Stimulated activated CD8-positive, alpha-beta memory T cell treated with anti-CD3 and anti-CD28 coated beads, Interleukin-15, amount 100 ng/mL, for 4 hours (primary cell): ENCODE results near the gene SEMA4C.
"Not testable (repeated sequence)": the region's sequence is repeated elsewhere in the genome, so short reads cannot be mapped to it uniquely, and the experiment has no call there.

Experiments
- DNase-seq, 2 donors: peaks; one replicate each; pipeline ENCODE4 v3.0.0-alpha.2; 2020; ENCODE audit warnings: low read depth in 2 of 2

The SEMA4C gene

DNA sequence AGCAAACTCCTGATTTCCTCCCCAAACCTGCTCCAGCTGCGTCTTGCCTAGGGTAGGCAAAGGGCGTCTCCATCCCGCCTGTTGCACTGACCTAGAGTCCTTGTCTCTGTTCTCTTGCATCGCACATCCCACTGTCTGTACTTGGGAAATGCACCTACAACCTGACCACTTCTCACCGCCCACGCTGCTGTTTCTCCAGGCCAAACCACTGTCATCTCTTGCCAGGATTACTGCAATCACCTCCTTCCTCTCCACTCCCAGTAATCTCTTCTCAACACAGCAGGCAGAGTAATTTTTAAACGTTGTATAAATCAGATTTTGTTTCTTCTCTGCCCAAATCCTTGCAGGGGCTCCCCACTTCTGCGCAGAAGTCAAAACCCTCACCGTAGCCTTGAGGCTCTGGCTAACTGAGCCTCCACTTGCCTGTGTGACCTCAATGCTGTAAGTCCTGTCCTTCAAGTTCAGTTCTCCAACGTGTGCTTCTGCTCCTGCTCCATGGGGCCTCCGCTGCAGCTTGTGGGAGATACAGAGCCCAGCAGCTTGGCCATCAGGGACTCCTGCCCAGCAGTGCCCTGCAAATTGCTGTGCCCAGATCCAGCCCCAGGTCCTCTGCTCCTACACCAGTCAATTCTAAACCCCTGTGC is 27.7 kb upstream of the SEMA4C start:
- DNase-seq = no peak

DNA sequence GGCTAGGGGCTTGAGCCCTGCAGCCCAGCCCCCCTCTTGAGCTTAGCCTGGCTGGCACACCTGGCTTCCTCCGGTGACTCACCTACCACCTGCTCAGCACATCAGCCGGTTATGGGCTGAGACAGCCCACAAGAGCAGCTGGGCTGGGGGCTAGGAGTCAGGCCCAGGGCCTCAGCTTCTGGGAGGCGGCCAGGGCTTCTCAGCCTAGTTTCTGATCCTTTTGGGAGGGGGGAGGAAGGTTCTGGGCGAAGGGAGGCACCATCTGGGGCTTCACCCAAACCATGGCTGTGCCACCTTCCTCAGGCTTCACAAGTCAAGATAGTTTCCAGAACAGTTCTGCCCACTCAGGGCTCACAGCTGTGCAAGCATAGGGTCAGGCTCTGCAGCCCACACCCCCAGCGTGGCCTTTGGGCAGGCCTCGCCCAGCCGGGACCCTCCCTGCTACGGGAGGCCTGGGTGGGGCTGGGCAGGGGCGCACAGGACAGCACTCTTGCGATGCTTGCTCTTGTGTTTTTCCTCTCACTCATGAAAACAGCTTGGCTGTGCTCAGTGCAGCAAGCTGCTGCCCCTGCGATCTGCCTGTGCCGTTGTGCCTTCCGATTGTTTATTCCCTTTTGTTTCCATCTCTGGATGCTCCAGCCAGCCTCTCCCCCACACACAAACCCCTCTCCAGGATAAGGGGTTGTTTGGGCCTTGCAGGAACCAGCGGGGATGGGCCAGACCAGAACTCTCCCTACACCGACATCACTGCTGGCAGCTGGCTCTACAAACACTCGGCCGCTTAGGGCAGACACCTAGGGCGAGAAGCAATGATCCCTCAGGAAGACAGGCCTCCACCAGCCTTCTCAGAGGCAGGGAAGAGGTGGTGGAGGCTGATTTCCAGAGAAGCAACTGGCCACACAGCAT is 26.1 kb upstream of the SEMA4C start:
- DNase-seq = no peak

DNA sequence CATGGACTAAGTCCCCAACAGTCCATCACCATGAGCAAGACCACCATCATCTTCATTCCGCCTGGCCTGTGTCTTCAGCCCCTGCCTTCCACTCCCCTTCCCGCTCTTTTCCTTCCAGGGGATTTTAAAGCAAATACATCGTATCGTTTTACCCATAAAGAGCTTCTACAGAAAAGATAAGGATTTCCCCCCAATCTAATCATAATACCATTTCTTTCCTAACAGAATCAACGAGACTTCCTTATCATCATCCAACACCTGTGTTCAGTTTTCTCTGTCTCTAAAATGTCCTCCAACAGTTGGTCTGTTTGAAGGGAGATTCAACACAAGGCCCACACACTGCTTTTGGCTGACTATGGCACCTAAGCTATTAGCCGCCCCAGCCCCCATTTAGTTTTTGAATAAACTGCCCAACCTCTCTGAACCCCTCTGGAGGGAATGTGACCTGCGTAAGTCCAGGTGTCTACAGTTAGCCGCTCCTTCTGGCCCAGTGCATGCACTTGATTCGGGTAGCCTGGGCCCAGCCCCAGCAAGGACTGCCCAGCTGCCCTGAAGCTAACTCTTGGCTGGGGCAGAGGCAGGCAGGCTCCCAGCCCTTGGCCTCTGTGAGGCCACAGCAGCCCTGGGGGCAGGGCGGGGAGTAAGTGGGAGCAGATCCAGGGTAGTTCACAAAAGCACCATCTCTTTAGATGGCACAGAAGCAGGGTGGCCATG is 25.3 kb upstream of the SEMA4C start:
- DNase-seq = no peak

DNA sequence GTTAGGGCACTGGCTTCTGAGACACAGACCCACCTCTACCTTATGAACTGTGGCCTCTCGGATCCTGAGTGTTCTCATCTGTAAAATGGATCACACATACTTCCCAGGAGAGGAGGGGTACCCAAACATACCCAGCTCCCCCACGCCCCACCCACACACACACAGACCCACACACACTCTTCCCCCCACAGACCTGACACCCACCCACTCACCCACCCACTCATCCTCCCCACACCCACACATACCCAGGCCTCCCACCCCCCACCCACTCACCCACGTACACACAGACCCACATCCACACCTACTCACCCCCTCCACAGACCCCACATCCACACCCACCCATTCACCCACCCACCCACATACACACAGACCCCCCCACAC is 24.3 kb upstream of the SEMA4C start:
- DNase-seq = no peak

DNA sequence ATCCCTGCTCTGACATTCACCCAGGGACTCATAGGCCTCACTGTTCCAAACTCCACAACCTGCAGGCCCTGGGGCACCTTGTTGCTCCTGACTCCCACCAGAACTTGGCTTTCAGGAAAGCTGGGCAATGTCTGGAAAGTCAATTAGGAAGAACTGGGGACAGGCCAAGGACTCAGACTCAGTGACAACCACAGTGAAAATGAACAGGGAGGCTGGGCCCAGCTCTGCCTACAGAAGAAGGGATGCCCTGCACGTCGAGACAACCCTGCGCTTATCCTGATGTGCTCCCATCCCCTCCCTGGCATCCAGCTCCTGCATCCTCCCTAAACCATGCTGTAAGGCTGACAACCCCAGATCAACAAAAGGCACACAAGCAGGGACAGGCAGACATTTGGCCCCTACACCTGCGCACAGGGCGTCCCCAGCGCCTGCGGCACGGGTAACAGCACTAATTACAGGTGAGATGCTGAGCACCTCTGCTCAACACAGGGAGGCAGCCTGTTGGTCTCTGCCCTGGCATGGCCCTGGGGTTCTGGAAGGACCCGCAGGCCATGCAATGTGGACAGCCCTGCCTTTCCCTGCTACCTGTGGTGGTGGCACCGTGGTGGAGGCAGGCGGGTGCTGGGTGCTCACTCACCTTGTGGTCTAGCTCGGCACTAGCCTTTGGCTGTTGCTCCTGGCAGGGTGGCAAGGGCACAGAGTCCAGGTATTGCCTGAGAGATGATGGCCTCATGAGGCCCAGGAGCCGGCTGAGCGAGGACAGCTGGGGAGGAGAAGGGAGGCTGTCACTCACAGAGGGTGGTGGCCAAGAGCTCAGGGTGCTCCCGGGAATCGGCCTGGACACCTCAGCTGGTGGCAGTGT is 23.6 kb upstream of the SEMA4C start:
- DNase-seq = no peak

DNA sequence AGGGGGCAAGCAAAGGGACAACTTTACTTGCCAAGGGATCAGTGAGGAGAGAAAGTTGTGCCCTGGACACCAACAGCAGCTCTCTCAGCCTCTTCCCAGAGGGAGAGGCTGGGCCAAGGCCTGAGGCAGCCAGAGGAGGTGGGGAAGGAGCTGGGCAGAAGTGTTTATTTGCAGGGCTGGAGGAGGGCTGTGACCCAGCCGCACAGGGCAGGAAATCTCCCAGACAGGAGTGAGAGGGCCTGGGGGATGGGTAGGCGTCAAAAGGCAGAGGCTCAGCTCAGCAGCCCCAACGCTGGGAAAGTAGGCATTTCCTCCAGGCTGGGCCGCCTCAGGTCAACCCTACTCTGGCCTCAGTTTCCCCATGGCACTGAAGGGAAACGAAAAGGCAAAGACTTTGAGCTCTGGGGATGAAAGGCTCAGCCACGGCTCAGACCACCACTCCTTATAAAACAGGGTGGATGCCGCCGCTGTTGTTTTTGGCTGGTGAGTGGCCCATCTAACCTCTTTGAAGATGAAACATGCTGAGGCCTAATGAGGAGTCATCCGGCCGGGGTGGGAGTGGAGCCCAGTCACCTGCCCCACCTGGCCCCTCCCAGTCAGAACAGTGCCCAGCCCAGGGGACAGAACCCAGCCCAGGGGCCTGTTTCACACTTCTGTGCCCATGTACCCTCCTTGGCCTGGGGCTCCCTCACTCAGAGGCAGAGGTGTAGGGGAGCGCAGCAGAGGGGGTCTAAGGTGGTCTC is 21.9 kb upstream of the SEMA4C start:
- no peak for DNase-seq

DNA sequence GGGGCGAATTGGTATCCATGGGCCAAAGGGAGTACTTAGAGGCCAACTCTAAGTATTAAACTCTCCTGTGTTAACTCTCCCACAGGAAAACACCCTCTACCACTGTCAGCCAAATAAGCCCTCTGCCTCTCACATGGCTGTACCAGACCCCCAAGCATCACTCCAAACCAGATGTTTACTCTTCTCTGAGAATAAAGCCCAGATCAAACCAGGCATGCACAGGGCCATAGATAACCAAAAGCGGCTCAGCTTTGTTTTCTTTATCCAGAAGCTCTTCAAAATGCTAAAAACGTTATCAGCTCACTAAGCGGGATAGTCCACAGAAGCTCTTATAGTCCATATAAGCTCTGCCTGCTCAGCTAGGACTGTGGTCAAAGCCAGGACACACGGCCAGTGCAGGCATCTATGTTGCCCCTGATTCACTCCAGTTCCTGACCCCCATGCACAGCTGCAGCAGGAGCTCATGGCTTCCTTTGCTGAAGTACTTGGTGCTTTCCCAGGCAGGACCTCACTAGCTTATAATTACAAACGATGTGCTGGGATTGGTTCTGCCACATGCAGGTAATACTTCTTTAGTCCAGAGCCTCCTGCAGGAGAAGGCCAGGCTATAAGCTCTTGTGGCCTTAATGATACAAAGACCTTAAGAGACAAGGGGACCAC is 21.0 kb upstream of the SEMA4C start:
- no peak for DNase-seq

DNA sequence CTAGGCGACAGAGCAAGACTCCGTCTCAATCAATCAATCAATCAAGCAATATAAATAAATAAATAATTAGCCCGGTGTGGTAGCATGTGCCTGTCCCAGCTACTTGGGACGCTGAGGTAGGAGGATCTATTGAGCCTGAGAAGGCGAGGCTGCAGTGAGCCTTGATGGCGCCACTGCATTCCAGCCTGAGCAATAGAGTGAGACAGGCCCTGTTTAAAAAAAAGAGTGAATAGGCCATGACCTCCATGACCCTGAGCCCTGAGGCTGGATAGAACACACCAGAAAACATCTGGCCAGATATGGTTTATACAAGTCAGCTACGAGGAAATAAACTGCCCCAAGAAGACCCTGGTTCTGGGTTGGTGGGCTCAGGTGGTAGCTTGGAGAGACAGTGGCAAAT is 20.4 kb upstream of the SEMA4C start:
- DNase-seq = no peak

DNA sequence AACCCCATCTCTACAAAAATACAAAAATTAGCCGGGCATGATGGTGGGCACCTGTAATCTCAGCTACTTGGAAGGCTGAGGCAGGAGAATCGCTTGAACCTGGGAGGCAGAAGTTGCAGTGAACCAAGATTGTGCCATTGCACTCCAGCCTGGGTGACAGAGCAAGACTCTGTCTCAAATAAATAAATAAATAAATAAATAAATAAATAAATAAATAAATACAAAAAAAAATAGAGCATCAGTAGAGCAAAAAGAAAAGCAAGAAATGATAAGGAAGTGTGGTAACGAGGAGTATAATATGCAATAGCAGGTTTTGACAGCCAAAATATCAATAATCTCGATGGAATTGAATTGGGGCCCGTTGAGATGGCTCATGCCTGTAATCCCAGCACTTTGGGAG is 19.6 kb upstream of the SEMA4C start:
- DNase-seq = not testable (repeated sequence)

DNA sequence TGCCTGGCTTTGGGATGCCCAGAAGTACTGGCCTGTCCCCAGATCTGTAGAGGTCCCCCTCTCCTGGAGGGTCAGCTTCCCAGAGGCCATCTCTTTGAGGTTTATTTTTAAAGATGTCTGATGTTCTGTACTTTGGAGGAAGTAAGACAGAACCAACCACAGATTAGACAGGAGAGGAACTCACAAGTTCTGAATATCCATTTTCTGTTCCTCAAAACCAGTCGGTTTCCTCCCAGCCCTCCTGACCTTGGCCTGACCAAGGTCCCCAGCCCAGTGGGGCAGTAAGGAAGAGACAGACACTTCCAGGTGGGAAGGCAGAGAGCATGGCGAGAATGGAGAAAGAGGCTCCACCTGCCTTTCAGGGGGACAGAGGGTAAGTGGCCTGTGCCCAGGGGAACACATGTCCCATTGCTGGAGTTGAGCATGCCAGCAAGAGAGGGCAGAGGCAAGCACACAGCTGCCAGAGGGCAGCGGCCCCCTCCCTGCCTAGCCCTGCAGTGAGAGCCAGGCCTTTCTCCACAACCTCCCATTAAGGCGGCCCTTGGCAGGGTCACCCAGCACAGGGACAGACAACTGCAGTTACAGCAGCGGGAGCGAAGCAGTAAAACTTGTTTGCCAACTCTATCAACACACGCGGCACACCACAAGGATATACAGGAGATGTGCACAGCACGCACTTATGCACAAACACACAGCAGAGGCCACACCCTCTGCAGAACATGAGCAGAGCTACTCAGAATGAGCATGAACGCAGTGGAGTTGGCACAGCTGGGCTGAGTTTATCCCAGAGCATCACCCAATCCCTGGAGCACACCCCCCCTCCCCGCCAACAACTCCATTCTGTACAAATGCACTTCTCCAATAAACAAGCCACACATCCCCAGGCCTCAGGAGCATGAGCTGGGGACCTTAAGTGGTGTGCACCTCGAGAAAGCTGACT is 18.5 kb upstream of the SEMA4C start:
- no peak for DNase-seq

DNA sequence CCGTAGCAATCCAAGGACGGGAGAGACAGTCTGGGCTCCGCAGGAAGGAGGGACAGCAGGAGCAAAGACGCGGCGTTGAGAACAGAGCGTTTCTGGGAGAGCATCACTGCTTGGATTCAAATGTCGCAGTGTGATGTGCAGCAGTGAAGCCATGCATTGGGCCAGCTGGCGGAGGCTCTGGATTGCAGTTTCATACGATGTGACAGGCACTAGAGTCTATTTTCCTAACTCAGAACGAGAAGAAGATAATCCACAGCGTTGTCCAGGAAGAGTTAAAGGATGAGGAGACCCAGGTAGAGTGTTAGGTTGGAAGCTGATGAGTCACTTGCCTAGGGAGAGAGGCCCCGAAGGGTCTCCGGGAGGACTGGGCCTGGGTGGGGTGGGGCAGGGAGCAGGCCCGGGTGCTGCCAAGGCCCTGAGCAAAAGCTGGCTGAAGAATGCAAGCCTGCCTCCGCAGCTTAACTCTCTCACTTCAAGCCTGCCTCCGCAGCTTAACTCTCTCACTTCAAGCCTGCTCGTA is 17.7 kb upstream of the SEMA4C start:
- DNase-seq = no peak

DNA sequence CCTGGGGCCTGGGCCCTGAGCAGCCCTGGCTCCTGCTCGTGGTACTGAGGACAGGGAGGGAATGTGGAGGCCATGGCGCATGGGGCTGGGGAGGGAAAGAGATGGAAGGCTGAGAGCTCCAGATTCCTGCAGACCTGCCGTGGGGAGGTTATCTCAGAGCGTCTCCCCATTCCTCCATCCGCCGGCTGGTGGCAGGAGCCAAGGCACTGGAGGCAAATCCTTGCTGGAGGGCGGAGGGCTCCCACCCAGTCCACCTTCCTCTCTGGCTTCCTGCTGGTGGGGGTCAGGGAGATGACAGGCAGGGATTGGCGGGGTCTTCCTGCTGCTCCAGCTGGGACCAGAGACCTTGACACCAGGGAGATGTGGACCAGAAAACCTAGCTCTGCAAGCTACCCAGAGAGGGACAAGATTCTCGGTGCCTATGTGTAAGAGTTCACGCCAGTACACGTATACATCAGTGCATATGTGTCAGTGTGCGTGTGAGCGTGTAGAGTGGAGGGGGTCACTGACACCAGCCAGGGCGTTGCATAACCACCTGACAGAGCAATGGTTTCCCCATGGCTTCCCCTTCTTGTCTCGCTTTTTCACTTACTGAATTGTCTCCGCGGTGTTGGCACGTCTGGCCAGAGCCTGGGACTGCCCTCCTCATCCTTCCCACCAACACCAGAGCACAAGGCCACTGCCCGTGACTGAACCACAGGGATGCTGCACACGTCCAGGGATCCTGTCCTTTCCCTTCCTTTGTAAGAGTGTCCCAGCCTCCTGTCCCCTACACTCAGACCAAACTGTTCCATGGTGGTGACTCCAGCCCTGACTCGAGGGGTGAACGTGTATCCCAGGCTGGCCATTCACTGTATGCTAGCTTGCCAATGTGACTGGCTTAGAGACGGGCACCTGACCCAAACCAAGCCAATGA is 15.8 kb upstream of the SEMA4C start:
- DNase-seq = no peak

DNA sequence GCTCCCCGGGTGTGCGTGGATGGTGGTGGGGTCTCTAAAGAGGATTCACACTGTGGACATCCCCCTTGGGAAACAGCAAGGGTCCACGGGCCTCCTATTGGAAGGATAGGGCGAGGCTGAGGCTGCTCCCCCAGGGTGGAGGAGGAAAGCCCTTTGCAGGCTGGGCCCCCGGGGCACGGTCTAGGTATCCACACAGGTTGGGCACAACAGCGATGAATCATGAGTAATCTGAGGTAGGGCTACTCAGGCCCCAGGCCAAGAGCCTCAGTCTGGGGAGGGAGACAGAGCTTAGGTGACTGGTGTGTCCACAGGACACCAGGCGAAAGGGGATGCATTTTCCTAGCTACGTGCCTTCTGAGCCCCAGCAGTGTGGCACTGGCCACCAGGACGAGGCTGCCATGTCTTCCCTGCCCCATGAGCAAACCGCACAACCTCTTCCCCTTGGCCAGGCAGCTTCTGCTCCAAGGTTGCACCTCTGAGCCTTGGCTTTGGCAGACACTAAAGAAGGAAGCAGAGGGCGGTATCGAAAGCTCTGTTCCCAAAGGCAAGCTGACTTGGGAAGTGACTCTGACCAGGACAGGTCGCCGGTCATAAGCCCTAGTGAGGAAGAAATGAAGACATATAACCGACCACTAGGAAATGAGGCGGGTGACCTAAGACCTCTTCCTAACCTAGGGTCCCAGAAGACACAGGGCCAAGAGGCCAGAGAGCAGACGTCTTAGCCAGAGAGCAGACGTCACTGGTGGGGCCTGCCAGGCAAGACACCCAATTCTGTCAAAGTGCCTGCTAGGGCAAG is 14.6 kb upstream of the SEMA4C start:
- DNase-seq = no peak

DNA sequence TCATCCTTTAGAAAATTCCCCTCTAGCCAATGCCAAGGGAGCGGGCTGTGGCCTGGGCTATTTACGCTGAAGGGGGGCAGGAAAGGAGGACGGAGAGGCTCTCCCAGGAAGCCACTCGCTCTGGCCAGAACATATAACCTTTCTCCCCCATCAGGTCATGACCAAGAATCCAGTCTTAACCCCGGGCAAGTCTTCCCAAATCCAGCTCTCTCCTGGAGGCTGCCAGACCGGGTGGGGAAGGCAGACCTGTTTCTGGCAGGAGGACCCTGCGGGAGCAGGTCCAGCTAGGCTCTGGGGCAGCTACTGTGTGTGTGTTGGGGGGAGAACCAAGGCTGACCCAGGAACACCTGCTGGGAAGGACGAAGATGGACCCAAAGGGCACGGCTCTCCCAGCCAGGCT is 13.4 kb upstream of the SEMA4C start:
- no peak for DNase-seq

DNA sequence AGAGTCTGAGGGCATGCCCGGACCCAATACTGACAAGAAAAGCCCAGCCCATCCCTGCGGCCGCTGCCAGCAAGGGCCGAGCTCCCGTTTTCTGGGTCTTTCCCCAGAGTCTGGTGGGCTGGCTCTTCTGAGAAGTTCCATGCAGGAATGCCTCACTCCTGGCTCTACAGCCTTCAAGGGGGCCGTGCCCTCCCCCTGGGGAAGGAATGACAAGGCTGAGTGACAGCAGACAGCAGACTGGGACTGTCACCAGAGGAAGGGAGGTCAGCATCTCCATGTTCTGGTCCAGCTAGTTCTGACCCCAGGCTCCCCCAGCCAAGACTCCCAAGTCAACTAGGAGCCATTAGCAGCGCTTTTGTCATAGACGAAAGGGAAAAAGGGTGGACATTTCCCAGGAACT is 13.0 kb upstream of the SEMA4C start:
- no peak for DNase-seq

DNA sequence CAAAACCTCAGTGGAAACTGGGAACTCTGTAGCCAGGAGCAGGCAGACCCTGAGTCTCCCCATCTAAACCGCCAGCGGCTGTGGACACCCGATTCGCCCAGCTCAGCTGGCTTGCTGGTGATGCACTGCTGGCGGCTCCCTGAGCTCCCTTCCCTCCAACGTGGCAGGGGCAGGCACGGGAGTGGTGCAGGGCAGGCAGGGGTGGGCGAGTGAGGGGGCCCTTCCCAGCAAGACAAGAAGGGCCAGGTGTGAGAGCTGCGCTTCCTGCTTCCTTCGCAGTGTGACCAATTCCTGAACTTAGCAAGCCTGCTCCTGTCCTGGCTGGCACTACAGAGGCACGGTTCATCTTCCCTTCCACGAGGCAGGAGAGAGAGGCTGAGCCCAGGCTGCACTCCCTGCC is 12.3 kb upstream of the SEMA4C start:
- no peak for DNase-seq
